ENCODE data around the gene FAM13B. TPM values are rescaled to one million over a fixed set of nuclear protein-coding genes. Genes with fewer than 3 reads are reported as not detected.
"Not testable (repeated sequence)": the region's sequence is repeated elsewhere in the genome, so short reads cannot be mapped to it uniquely, and the experiment has no call there.

Gene FAM13B
- 11.6 and 19.0 TPM in 2 replicates for total RNA-seq

DNA sequence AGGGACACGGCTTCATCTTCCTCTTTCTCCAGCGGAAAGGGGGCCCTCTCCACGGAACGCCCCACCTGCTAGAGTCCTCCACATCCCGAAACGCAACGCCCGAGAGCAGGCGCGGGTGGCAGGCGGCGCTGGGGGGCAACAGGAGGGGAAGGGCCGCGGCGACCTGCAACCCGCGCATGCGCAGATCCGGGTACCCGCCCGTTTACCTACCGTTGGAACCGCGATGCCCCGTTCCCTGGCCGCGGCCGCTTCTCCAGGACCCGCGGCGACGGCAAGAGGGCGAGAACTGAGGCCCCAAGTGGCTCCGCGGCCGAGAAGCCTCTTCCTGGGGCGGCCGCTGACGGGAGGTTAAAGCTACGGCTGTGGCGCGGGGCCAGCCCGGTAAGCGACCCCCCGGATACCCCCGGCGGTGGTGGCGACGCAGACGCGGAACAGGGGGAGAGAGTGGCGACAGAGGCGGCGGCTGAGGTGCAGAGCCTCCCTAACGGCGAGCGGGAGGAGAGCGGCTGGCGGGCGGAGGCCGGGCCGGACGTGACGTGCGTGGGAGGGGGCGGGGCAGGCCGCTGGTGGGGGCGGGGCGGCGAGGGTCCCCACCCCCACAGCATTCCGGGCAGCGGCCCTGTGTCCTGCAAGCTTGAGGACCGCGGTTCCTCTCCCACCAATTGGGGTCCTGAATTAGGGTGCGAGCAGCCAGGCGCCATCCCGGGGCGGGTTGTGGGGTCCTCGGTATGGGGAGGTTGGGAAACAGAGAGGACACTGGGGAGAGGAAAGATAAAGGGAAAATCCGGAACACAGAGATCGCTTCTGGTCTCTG, at the start of gene FAM13B:
Gene FAM13B (minus strand): TSS at position 508 of the 814 bp plus-strand sequence. CDS start 13,968 bp downstream, outside the sequence.
- DNase-seq (ENCODE audit: low read depth in 2 of 2) = peak; percentile 36 to 71

DNA sequence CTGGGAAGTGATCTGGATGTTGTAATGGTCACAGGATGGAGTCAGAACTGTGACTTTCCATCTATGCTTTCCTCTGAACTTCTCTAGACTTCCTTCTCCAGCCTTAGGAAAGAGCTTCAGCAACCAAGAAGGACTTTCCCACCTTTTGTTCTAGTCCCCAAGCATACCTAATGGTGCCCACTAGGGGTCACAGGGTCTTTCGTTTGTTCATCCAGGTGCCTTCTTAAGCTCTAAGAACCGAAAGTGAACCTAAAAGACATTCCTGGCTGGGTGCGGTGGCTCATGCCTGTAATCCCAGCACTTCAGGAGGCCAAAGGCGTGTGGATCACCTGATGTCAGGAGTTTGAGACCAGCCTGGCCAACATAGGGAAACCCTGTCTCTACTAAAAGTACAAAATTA, 49.2 kb upstream of the FAM13B start:
- no peak for DNase-seq (ENCODE audit: low read depth in 2 of 2)

DNA sequence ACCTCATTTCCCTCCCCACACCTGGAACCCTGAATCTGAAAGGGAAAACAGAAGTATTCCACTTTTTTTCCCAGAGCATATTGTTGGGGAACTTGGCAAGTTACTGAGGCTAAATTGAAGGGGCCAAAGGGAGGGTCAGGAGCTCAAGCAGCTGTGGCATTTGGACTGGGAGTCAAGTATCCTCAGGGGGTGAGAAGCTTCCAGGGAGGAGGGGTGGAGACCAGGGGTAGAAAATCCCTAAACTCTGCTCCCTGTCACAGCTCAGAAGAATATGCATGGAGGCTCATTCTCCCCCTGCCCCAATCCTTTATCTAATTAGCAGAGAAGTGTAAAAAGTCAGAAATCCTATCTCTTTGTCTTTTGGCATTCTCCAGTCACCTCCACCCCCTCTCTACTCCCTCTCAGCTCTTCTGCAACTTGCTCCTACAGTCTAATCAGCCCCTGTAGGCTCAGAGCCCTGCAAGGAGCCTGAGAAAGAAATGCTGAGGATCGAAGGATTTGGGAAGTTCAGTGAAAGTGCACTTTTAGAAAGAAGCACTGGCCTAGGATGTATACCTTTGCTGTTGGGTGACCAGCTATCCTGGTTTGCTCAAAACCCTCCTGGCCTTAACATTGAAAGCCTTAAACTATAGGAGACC, 45.2 kb upstream of the FAM13B start:
- no peak for DNase-seq (ENCODE audit: low read depth in 2 of 2)

DNA sequence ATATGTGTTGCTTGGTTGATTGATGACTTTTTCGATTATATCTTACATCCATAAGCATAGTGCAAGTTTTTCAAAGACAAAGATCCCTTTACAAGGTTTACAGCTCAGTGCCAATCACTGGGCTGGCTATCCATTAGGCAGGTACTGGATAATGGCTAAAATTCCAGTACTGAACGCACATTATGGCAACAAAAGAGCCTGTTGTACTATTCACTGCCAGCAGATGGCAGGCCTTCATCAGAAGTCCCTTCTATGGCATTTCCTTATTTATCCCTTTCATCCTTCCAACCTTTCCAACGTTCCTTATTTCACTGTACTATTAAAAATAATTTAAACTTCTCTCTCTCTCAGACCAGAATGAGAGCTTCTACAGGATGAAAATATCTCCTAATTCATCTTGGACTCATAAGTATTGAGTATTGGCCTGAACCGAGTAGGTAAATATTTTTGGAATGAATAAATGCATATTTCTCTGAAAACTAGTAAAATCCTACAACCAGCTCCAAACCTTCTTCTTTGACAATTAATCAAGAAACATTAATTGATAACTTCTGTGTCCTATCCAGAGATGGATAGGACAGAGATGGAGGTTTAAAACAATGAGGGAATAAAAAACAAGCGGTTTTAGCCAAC, 44.3 kb upstream of the FAM13B start:
- peak; percentile 54 to 74 for DNase-seq (ENCODE audit: low read depth in 2 of 2)

DNA sequence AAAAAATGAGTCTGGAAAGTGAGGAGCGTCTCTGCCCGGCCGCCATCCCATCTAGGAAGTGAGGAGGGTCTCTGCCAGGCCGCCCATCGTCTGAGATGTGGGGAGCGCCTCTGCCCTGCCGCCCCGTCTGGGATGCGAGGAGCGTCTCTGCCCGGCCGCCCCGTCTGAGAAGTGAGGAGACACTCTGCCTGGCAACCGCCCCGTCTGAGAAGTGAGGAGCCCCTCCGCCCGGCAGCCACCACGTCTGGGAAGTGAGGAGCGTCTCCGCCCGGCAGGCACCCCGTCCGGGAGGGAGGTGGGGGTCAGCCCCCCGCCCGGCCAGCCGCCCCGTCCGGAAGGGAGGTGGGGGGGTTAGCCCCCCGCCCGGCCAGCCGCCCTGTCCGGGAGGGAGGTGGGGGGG, 37.1 kb upstream of the FAM13B start:
- not testable (repeated sequence) for DNase-seq (ENCODE audit: low read depth in 2 of 2)

DNA sequence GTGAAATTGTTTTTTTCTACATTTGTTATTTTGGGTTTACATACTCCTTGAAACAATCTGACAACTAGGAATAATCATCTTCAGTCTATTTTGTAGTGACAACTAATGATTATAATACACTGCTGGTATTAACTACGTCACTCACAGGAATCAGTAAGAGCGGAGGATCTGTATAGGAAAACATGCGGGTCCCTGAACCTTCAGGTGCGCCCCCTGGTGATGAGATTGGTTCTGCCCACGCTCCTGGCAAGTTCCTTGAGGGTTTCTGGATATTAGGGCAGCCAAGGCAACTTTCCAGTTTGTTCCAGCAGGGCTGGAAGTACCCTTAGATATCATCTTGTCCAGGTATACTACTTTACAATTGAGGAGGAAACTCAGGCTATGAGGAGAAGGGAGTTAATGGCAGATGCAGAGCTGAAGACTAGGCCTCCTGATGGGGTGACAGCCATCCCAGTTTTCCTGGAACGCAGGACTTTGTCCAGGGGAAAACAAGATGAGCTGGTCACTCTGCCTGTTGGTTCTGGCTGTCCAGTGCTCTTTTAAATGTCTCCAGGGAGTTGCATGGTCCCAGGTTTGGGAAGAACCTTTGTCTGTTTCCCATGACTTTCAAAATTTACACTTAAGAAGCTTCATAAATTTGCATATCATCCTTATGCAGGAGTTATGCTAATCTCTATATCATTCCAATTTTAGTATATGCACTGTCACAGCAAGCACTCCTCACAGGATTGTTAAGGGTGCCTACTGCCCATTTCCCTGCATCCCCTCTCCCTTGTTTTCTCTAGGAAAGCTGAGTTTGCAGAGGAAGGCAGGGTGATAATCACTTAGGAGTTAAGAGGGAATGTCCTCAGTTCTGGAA, 36.1 kb upstream of the FAM13B start:
- peak; percentile 38 to 81 for DNase-seq (ENCODE audit: low read depth in 2 of 2)

DNA sequence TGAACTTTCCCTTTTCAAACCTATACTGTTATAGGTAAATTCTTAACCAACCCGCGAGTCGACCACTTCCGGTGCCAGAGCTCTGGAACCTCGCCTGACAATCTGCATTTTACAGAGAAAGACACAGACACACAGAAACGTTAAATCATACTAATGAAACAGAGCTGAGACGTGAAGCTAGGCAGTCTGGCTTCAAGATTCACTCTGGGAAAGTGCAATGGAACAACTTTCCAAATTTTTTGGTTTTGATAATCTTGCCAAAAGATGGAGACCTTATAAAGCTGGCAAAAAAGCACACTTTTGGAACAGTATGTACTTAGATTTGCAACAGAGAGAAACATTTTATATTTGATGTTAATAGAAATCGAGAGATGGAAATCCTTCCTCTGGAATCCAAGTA, 35.1 kb upstream of the FAM13B start:
- no peak for DNase-seq (ENCODE audit: low read depth in 2 of 2)

DNA sequence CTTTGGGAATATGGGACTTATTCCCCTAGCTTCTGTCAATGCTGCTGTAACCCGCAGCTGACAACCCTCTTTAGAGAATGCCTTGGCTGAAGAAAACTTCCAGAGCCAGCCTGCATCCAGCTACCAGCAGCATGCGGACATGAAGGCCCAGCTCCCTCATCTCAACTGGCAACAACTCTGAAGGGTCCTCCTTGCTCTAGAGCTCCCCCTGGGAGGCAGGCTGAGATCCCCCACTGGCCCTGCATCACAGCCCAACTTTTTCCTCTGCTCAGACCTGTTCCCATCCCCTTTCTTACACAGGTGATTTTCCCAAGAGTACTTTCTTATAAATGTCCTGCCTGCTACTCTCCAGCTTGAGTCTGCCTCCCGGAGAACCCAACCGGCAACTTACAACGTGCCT, 32.2 kb upstream of the FAM13B start:
- DNase-seq (ENCODE audit: low read depth in 2 of 2) = no peak

DNA sequence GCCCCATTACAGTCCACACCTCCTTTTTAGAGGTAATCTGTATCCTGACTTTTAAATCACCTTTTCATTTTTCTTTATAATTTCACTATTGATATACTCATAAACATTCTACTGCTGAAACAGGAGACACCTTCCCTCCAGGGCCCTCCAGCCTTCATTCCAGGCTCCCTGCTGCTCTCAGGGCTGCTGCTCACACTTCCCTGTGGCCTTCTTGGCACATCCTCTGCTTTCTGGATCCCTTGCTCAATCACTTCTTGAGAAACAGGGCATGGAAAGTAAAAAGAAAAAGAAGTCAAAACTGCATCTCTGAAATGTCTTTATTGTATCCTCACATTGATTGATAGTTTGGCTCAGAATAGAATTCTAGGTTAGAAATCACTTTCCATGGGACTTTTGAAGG, 31.6 kb upstream of the FAM13B start:
- DNase-seq (ENCODE audit: low read depth in 2 of 2) = no peak

DNA sequence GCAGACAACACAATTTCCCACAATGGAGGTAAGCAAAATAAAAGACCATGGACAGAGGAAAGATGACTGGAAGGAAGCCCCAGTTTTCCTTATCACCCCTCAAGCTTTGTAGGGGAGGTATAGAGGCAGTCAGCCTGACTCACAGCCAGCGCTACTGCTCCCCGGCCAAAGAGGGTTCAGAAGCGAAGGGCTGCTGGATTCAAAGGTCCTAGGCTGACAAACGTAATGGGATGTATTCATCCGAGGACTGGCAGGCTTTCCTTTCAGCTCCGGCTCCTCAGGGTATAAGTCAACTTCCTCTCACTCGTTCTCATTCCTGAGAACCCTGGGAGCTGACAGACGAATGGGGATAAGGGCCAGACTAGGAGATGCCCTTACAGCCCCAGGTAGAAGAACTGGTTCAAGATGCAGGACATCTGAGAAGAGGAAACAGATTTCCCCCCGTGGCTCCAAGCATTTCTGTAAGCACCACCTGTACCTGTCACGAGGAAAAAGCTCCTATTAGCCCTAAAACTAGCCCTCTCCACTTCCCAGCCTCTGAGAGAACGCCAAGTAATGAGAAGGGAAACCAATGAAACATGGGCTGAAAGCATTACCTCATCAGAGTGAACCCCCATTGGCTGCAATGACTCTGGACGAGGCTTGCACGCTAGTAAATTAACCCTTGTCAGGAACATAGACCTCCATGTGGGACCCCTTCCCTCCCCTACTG, 22.1 kb upstream of the FAM13B start:
- DNase-seq (ENCODE audit: low read depth in 2 of 2) = peak in 1 of 2 donors; percentile 16

DNA sequence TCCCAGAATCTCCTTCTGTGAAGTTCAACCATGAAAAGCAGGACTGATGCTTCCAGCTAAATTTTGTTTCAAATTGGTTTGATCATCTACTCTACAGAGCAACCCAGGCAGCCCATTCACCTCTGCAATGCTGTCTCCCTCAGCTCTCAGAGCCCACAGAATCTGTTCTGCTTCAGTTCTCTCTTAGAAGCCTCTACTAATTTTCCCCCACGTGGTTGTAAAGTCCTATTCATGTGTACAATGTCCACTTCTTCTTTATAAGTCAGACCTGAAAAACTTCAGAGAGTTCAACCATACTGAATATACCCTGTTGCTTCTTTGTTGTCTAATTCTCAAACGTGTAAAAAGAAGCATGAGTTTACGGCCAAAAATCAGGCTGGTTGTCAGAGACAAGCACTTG, 21.3 kb upstream of the FAM13B start:
- DNase-seq (ENCODE audit: low read depth in 2 of 2) = no peak

DNA sequence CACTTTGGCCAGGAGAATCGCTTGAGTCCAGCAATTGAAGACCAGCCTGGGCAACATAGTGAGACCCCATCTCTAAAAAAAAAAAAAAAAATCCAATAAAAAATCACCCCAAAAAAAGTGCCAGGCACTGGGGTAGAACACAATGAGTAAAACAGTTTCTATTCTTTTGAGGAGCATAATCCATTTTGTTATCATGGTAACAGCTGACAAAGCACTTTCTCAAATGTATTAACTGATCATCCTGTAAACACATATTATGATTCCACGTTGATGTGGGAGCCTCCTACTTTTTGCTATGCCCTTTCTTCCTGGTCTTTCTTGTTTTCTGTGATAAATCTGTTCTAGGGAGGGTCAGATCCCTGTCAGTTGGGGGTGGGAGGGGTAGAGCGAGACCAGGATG, 20.7 kb upstream of the FAM13B start:
- DNase-seq (ENCODE audit: low read depth in 2 of 2) = no peak

DNA sequence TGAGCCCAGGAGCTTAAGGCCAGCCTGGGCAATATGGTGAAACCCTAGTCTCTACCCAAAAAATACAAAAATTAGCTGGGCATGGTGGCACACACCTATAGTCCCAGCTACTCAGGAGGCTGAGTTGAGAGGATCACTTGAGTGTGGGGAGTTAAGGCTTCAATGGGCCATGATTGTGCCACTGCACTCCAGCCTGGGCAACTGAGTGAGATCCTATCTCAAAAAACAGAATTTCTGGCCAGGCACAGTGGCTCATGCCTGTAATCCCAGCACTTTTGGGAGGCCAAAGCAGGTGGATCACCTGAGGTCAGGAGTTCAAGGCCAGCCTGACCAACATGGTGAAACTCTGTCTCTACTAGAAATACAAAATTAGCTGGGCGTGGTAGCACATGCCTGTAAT, 19.8 kb upstream of the FAM13B start:
- DNase-seq (ENCODE audit: low read depth in 2 of 2) = not testable (repeated sequence)

DNA sequence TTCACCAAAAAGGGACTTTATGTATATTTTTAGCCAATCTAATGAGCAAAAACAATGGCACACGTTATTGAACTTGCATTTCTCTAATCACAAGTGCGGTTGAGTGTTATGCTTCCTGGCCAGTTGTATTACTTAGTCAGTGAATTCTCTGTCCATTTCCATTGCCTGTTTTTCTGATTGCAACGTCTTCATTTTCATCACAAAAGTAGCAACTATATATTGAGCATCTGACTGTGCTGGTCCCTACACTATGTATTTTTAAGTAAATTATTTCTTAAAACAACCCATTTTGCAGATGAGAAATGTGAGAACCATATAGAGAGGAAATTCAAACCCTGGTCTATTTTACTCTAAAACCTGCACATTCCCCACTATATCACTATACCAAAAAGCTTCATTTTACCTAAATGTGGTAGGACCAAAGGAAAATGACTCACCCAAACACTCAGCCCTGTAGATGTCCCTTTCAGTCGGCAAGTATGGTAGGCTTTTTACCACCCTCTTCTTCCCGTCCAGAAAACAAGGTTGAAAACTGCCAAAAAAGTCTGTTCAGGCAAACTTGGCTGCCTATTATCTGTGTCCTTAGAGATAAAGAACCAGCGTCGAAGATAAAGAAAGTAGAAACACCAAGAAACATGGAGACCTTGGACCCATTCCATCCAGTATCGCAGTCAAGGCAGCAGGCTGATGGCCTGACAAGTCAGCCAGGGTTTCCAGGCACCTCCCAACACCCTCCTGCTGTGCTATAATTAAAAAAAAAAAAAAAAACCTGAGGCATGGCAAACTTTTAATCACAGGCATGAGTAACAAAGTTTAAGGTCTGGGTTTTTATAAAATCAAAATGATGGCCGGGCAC, 18.8 kb upstream of the FAM13B start:
- DNase-seq (ENCODE audit: low read depth in 2 of 2) = no peak

DNA sequence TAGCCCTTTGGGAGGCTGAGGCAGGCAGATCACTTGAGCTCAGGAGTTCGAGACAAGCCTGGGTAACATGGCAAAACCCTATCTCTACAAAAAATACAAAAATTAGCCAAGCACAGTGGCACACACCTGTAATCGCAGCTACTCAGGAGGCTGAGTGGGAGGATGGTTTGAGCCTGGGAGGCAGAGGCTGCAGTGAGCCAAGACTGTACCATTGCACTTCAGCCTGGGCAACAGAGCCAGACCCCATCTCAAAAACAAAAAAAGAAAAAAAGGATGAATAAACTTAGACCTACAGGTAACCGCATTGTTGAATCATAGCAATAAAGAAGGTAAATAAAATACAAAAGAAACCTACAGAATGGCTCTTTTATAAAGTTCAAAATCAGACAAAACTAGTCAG, 12.4 kb upstream of the FAM13B start:
- DNase-seq (ENCODE audit: low read depth in 2 of 2) = not testable (repeated sequence)

DNA sequence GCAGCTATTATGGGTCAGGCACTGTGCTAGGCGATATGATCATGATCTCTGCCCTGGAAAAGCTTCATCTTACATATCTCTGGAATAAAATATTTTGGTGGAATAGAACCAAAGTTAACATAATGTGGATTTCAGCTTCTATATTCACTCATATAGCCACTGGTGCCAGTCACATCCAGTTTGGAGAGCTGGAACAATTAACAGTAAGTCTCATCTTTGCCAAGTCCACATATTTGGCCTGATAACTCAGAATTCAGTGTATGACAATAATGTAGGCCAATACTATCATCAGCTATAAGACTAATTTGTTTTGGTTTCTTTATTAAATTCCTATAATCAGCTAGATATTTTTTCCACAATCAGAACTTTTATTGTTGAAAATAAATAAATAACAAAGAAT, 5.9 kb upstream of the FAM13B start:
- no peak for DNase-seq (ENCODE audit: low read depth in 2 of 2)

DNA sequence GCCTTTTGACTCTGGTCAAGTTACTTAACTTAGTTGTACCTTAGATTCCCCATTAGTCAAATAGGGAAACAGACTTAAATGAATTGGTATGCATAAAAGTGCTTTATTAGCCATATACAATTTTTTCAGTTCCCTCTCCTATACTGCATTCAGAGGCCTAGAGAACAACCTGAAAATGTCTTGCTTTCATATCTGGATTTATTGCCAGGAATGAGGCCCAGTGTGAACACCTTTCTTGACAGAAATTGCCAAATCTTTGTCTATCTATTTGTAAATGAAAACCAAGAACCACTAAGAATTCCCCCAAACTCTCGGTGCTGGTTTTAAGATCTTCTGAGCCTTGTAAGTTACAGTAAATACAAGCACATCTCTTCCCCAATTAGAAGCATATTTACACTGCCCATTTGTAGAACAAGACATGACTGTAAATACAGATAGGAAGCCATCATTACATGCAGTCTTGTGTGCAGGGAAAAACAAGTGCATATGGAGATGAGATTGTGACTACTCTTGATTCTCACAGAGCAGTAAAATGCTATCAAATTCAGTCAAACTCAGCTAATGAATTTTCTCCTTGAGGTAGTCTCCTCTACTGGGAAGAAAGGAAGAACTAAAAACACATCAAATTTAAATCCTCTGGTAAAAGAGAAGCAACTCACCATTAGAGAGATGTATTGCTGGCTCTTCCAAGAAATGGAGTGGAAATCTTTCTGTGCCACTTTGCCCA, 5.2 kb upstream of the FAM13B start:
- no peak for DNase-seq (ENCODE audit: low read depth in 2 of 2)

DNA sequence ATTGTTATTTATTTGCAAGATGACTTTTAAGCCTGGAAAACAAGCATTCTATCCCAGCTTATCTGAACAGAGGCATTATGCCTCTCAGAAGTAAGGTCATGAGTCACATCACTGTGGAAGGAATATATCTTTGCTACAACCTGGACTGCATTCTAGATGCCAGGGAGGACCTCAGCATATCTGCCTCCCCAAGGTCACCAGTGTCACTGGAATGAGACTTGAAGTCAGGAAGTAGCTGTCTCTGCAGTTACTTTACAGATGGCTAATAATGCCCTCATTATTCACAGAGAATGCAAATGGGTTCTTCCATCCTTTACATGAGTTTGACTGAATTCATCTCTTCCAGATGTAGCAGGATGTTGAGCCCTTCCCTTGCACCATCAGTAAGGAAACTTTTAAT, 4.4 kb upstream of the FAM13B start:
- DNase-seq (ENCODE audit: low read depth in 2 of 2) = no peak

All from dermis microvascular lymphatic vessel endothelial cell (primary cell).